RWPE1 (cell line): ENCODE data around the gene SVIP.

Source experiments
- CTCF ChIA-PET: fragments of 350-600 bp; sonication (Branson Sonifier 250); formaldehyde crosslinking; extraction: SDS; loops from one replicate; lab custom pipeline; 2021; lab: Yijun Ruan, JAX
- POLR2A ChIA-PET: fragments of 400-600 bp; formaldehyde crosslinking; extraction: SDS; loops from one replicate; lab custom pipeline; 2020; ENCODE audit warnings: antibody characterized with exemption; ENCODE audit not compliant: low non-redundant PET; lab: Yijun Ruan, JAX
- DNase-seq: peaks from one replicate; pipeline ENCODE4 v3.0.0; 2012; ENCODE audit warnings: low spot score
- H3K27ac ChIP-seq: fragments of 450-650 bp; 2 replicates; pipeline ENCODE4 v1.5.1; 2017
- TF ChIP-seq, protein P1 (sequence below): fragments of 450-650 bp; conservative IDR thresholded peaks from 2 replicates; pipeline ENCODE4 v1.5.1; 2017; ENCODE audit warnings: low read depth, mild to moderate bottlenecking

The SVIP gene

DNA sequence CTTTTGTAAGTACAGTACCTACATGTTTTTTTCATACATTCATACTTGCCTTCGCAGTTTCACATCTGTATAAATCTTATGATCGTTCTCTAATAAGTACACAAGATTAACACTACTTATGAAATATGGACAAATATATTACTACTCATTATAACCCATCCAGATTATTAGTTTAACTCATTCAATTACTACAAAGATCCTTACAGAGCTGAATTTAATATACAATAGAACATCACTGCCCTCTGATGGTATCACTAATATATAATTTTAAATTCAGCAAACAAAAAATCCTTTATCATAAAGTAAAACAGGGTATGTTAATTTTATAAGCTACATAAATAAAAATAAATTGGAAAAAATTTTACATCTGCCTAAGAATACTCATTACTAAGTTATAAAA lies 7.4 kb downstream of the SVIP start:
- CTCF ChIA-PET: interaction anchor here (0.7 kb wide), 1 partner anchor 135 kb away, joined by 3 read pairs; no protein-coding TSS in a partner anchor
- POLR2A ChIA-PET: no interaction called here
- no peak overlapping the region for H3K27ac ChIP-seq
- TF ChIP-seq, protein P1, sequence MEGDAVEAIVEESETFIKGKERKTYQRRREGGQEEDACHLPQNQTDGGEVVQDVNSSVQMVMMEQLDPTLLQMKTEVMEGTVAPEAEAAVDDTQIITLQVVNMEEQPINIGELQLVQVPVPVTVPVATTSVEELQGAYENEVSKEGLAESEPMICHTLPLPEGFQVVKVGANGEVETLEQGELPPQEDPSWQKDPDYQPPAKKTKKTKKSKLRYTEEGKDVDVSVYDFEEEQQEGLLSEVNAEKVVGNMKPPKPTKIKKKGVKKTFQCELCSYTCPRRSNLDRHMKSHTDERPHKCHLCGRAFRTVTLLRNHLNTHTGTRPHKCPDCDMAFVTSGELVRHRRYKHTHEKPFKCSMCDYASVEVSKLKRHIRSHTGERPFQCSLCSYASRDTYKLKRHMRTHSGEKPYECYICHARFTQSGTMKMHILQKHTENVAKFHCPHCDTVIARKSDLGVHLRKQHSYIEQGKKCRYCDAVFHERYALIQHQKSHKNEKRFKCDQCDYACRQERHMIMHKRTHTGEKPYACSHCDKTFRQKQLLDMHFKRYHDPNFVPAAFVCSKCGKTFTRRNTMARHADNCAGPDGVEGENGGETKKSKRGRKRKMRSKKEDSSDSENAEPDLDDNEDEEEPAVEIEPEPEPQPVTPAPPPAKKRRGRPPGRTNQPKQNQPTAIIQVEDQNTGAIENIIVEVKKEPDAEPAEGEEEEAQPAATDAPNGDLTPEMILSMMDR: no peak
- DNase-seq: no peak

DNA sequence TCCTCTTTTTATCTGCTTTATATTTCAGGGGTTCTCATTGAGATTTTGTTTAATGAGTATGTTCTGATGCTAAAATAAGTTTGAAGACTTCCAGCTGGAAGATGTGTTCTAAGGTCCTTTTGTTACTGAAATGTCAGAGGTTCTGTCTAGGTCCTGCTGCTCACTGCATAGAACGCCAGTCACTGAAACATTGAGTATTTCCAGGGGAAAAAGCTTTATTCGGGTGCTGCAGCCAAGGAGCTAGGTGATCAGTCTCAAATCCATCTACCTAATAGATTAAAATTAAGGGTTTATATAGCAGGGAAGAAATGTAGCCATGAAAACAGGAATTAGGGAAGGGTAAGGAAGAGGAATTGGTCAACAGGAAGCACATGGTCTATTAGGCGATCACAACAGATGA lies 19.7 kb downstream of the SVIP start:
- TF ChIP-seq, protein P1: no peak
- POLR2A ChIA-PET: no interaction called here
- no peak overlapping the region for H3K27ac ChIP-seq
- CTCF ChIA-PET: no interaction called here
- no peak for DNase-seq

GRCh38 chr11:22808571-22809197 lies 20.9 kb downstream of the SVIP start:
- DNase-seq: no peak
- TF ChIP-seq, protein P1: no peak
- ChIA-PET POLR2A (no interaction called here), CTCF (no interaction called here)
- no peak overlapping the region for H3K27ac ChIP-seq

DNA sequence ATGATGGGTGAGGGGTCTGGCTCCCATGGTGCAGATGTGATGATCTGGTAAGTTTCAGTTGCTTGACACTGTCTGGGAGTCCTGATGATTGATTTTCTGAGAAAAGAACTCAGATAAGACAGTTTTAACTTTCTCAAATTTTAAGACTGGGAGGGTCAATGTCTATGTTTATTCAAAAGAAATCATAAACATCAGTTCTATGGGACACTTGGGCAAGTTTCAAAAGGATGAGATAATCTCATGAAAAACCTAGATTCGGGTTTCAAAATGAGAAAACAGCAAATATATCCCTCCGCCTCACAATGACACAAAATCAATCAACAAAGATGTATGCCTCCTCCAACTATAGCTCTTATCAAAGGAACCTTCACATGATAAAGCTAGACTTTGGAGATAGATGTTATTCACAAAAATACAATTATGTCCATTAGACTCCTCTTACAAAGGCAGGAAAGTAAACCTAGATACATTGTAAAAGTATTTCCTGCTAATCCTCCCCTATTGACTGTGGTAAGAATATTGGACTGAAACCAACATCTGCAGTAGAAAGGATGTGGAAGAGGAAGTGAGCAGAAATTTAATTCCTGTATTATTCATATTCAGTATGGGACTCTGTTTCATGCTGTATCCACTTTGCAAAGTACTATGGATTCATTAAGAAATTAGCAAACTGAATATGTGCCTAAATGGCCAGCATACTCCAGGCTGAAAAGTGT lies 21.6 kb downstream of the SVIP start:
- no peak overlapping the region for H3K27ac ChIP-seq
- POLR2A ChIA-PET: no interaction called here
- DNase-seq: no peak
- CTCF ChIA-PET: no interaction called here
- TF ChIP-seq, protein P1: no peak

GRCh38 chr11:22807391-22807790 lies 22.2 kb downstream of the SVIP start:
- no peak for DNase-seq
- H3K27ac ChIP-seq: no peak overlapping the region
- CTCF ChIA-PET: no interaction called here
- POLR2A ChIA-PET: no interaction called here
- TF ChIP-seq, protein P1: no peak

GRCh38 chr11:22802861-22803260 lies 26.7 kb downstream of the SVIP start:
- CTCF ChIA-PET: no interaction called here
- no peak for DNase-seq
- TF ChIP-seq, protein P1: no peak
- POLR2A ChIA-PET: no interaction called here
- H3K27ac ChIP-seq: no peak overlapping the region
